ENCODE measurements around the gene TSC22D2.

DNA sequence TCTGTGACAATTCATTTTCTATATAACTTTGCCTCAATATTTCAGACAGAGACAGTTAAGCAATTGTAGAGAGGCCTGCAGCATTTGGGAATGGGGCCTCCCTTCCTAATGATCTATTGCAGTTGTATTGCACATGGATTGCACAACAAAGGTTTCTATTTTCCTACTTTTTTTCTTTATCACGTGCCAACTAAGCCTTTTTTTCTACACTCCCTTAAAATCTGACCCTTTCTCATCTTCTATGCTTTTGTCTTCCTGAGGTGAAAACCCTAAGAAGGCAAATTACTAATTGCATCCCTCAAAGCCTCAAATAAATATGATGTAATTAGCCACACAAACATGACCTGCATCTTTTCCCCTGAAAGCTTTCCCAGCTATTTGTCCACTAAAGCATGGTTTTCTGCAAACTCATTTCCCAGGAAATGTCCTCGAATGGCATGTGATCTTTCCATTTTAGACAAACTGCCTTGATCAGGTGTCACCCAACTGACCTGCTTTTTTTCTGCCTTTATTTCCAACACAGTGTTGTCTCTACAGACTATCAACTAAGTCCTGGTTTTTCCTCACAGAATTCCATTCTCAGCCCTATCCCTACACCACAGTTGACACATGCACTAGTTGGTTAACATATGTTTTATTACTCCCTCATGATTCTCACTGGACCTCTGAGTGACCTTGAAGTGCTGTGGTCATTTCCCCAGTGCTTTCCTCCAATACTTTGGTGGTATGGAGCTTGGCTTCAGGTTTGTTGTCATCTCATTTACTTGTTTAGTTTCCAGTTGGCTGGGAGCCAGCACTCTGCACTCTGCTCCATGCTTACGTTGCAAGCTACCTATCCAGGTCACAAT is 31.9 kb upstream of the TSC22D2 start:
- TF ChIP-seq, protein P1, sequence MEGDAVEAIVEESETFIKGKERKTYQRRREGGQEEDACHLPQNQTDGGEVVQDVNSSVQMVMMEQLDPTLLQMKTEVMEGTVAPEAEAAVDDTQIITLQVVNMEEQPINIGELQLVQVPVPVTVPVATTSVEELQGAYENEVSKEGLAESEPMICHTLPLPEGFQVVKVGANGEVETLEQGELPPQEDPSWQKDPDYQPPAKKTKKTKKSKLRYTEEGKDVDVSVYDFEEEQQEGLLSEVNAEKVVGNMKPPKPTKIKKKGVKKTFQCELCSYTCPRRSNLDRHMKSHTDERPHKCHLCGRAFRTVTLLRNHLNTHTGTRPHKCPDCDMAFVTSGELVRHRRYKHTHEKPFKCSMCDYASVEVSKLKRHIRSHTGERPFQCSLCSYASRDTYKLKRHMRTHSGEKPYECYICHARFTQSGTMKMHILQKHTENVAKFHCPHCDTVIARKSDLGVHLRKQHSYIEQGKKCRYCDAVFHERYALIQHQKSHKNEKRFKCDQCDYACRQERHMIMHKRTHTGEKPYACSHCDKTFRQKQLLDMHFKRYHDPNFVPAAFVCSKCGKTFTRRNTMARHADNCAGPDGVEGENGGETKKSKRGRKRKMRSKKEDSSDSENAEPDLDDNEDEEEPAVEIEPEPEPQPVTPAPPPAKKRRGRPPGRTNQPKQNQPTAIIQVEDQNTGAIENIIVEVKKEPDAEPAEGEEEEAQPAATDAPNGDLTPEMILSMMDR (conservative IDR thresholded peaks at IDR 0.05; ENCODE audit: low read depth, low read length): no peak
- no peak for TF ChIP-seq POLR2A (IDR thresholded peaks at IDR 0.05; ENCODE audit: low read depth, low read length)
- TF ChIP-seq MXI1 (IDR thresholded peaks at IDR 0.05; ENCODE audit: borderline replicate concordance, low read depth, low read length): no peak
- TF ChIP-seq CEBPB (IDR thresholded peaks at IDR 0.05; ENCODE audit: low read depth, low read length): peak; percentile 94
